Stimulated activated CD4-positive, alpha-beta T cell treated with anti-CD3 and anti-CD28 coated beads, Interleukin-2, amount 100 ng/mL, for 24 hours (primary cell): Measurements from ENCODE around the gene JCHAIN.

Source experiments
- DNase-seq, 2 donors: peaks; one replicate each; pipeline ENCODE4 v3.0.0-alpha.2; 2020

JCHAIN gene

GRCh38 chr4:70634482-70634881, 31.8 kb downstream of the JCHAIN start:
- no peak for DNase-seq

GRCh38 chr4:70632028-70632427, 34.3 kb downstream of the JCHAIN start:
- DNase-seq, result no peak

- no peak for DNase-seq
Measured at GRCh38 chr4:70630162-70630561, 36.1 kb downstream of the JCHAIN start.

- no peak for DNase-seq
Measured at GRCh38 chr4:70629469-70630090, 36.7 kb downstream of the JCHAIN start.

GRCh38 chr4:70628444-70628843, 37.9 kb downstream of the JCHAIN start, which contains the start of gene ENAM:
Gene ENAM (plus strand): TSS chr4:70628744. CDS start chr4:70629501, 757 bp downstream.
- DNase-seq, result no peak

- no peak for DNase-seq
Measured at GRCh38 chr4:70627620-70628019, 38.7 kb downstream of the JCHAIN start.

- no peak for DNase-seq
Measured at GRCh38 chr4:70624226-70624793, 42.0 kb downstream of the JCHAIN start.

- DNase-seq, result no peak
Measured at GRCh38 chr4:70623323-70623722, 43.0 kb downstream of the JCHAIN start.

- DNase-seq, result no peak
Measured at GRCh38 chr4:70619778-70620177, 46.5 kb downstream of the JCHAIN start.

GRCh38 chr4:70619288-70619687, 47.0 kb downstream of the JCHAIN start:
- DNase-seq, result no peak

- DNase-seq, result no peak
Measured at GRCh38 chr4:70614184-70614555, 52.1 kb downstream of the JCHAIN start.

GRCh38 chr4:70613306-70614183, 52.8 kb downstream of the JCHAIN start:
- DNase-seq, result no peak

- no peak for DNase-seq
Measured at GRCh38 chr4:70608324-70608723, 58.0 kb downstream of the JCHAIN start.

- no peak for DNase-seq
Measured at GRCh38 chr4:70607334-70607853, 58.9 kb downstream of the JCHAIN start.

GRCh38 chr4:70606459-70606858, 59.8 kb downstream of the JCHAIN start:
- no peak for DNase-seq
